GM21423 (cell line): ENCODE results near the gene CES5A.
"Not testable (repeated sequence)": the region's sequence is repeated elsewhere in the genome, so short reads cannot be mapped to it uniquely, and the experiment has no call there.

Experiments
- ATAC-seq: cut with Tn5 transposase; IDR thresholded peaks from one replicate; pipeline ENCODE4 v1.9.1; 2021; ENCODE audit warnings: mild to moderate bottlenecking, moderate library complexity; ENCODE audit not compliant: unreplicated experiment

The CES5A gene

GRCh38 chr16:55875273-55875672 is at the start of gene CES5A:
Gene CES5A (minus strand): TSS chr16:55875373. CDS start chr16:55875221, 152 bp downstream.
- ATAC-seq = no peak

GRCh38 chr16:55922662-55923061 is 47.5 kb upstream of the CES5A start:
- no peak for ATAC-seq

GRCh38 chr16:55917373-55918160 is 42.4 kb upstream of the CES5A start:
- no peak for ATAC-seq

GRCh38 chr16:55915096-55915827 is 40.1 kb upstream of the CES5A start:
- no peak for ATAC-seq

GRCh38 chr16:55914383-55914782 is 39.2 kb upstream of the CES5A start:
- no peak for ATAC-seq

GRCh38 chr16:55913716-55914115 is 38.5 kb upstream of the CES5A start:
- ATAC-seq = no peak

- ATAC-seq = not testable (repeated sequence)
Observed at GRCh38 chr16:55913121-55913520, 37.9 kb upstream of the CES5A start.

GRCh38 chr16:55912022-55912421 is 36.8 kb upstream of the CES5A start:
- ATAC-seq = no peak

- ATAC-seq = no peak
Observed at GRCh38 chr16:55911616-55912015, 36.4 kb upstream of the CES5A start.

GRCh38 chr16:55909876-55910275 is 34.7 kb upstream of the CES5A start:
- ATAC-seq = no peak

- no peak for ATAC-seq
Observed at GRCh38 chr16:55908641-55909040, 33.5 kb upstream of the CES5A start.

GRCh38 chr16:55907661-55908060 is 32.5 kb upstream of the CES5A start:
- no peak for ATAC-seq

- ATAC-seq = no peak
Observed at GRCh38 chr16:55906123-55906522, 30.9 kb upstream of the CES5A start.

- no peak for ATAC-seq
Observed at GRCh38 chr16:55905651-55906050, 30.5 kb upstream of the CES5A start.

GRCh38 chr16:55901566-55902217 is 26.5 kb upstream of the CES5A start:
- no peak for ATAC-seq

- no peak for ATAC-seq
Observed at GRCh38 chr16:55900616-55901393, 25.6 kb upstream of the CES5A start.

GRCh38 chr16:55899857-55900256 is 24.7 kb upstream of the CES5A start:
- no peak for ATAC-seq

- no peak for ATAC-seq
Observed at GRCh38 chr16:55898592-55898991, 23.4 kb upstream of the CES5A start.

GRCh38 chr16:55892821-55893220 is 17.6 kb upstream of the CES5A start:
- ATAC-seq = no peak

GRCh38 chr16:55889518-55889917 is 14.3 kb upstream of the CES5A start:
- no peak for ATAC-seq

GRCh38 chr16:55888546-55888945 is 13.4 kb upstream of the CES5A start:
- no peak for ATAC-seq
